Transverse colon (tissue), 4 donors: ENCODE measurements around the gene SCN9A.

ENCODE experiments used
- CTCF ChIP-seq, 5 experiments: fragments of 200-600 bp in 3 of 5; fragments of 450-650 bp in 2 of 5; sonication (generic) in 3 of 5; IDR thresholded peaks; 1 replicate in 2 of 5; 2 replicates in 3 of 5; pipeline ENCODE4 v1.5.1; 2016 to 2017; ENCODE audit warnings: antibody characterized with exemption in 5 of 5, inconsistent platforms in 3 of 5, mild to moderate bottlenecking in 2 of 5, moderate library complexity in 1 of 5
- POLR2AphosphoS5 ChIP-seq, 3 donors: sonication (generic); formaldehyde crosslinking; IDR thresholded peaks; one replicate each; pipeline ENCODE4 v1.6.1; 2016; ENCODE audit warnings: antibody characterized with exemption in 3 of 3

GRCh38 chr2:166152064-166152463, 223.7 kb downstream of the SCN9A start:
- no peak for TF ChIP-seq CTCF (IDR thresholded peaks at IDR 0.05)
- TF ChIP-seq POLR2AphosphoS5 (IDR thresholded peaks at IDR 0.05) = no peak
